H9 (cell line): Measurements from ENCODE around the gene ARCN1. TPM values are rescaled to one million over a fixed set of nuclear protein-coding genes. Genes with fewer than 3 reads are reported as not detected.
A peak's percentile ranks its signal among the peaks of the same experiment; 100 is the strongest.

Experiments used
- DNase-seq: peaks from one replicate; pipeline ENCODE4 v3.0.0-alpha.2; 2017
- H2AFZ ChIP-seq: one replicate; pipeline ENCODE4 v1.6.1; 2013; ENCODE audit warnings: mild to moderate bottlenecking, low read length, control low read depth, moderate library complexity
- H2AK5ac ChIP-seq: 2 replicates; pipeline ENCODE4 v1.6.1; 2013; ENCODE audit warnings: low read length, control low read depth, mixed read lengths; ENCODE audit not compliant: insufficient read length
- H2BK120ac ChIP-seq: one replicate; pipeline ENCODE4 v1.6.1; 2013; ENCODE audit warnings: low read depth, mild to moderate bottlenecking, low read length, control low read depth, inconsistent platforms; ENCODE audit not compliant: poor library complexity, severe bottlenecking
- H2BK12ac ChIP-seq: 2 replicates; pipeline ENCODE4 v1.6.1; 2013; ENCODE audit warnings: low read length, control low read depth, mixed read lengths, low read depth; ENCODE audit not compliant: insufficient read length
- H2BK15ac ChIP-seq: 2 replicates; pipeline ENCODE4 v1.6.1; 2013; ENCODE audit warnings: low read depth, low read length, control low read depth
- H2BK20ac ChIP-seq: one replicate; pipeline ENCODE4 v1.6.1; 2013; ENCODE audit warnings: low read depth, mild to moderate bottlenecking, low read length, control low read depth, inconsistent platforms; ENCODE audit not compliant: poor library complexity, severe bottlenecking
- H2BK5ac ChIP-seq: 2 replicates; pipeline ENCODE4 v1.6.1; 2013; ENCODE audit warnings: low read length, control low read depth, mixed read lengths; ENCODE audit not compliant: insufficient read length
- H3K14ac ChIP-seq: 2 replicates; pipeline ENCODE4 v1.6.1; 2013; ENCODE audit warnings: low read length, control low read depth; ENCODE audit not compliant: insufficient read depth
- H3K18ac ChIP-seq: 2 replicates; pipeline ENCODE4 v1.6.1; 2013; ENCODE audit warnings: low read depth, mild to moderate bottlenecking, mixed read lengths, low read length, control low read depth; ENCODE audit not compliant: insufficient read length
- H3K23ac ChIP-seq: 2 replicates; pipeline ENCODE4 v1.6.1; 2013; ENCODE audit warnings: low read length, control low read depth, mixed read lengths, low read depth; ENCODE audit not compliant: insufficient read length
- H3K23me2 ChIP-seq: 2 replicates; pipeline ENCODE4 v1.6.1; 2013; ENCODE audit warnings: low read depth, mild to moderate bottlenecking, mixed read lengths, low read length, control low read depth; ENCODE audit not compliant: insufficient read length, poor library complexity, severe bottlenecking
- H3K27ac ChIP-seq: 2 replicates; pipeline ENCODE4 v1.5.1; 2013; ENCODE audit warnings: low read length, control low read depth, mixed read lengths, low read depth; ENCODE audit not compliant: insufficient read length
- H3K27me3 ChIP-seq: 2 replicates; pipeline ENCODE4 v1.6.1; 2013; ENCODE audit warnings: low read length, control low read depth, inconsistent platforms; ENCODE audit not compliant: insufficient read depth
- H3K4ac ChIP-seq: 2 replicates; pipeline ENCODE4 v1.6.1; 2013; ENCODE audit warnings: low read depth, mild to moderate bottlenecking, control low read depth, inconsistent platforms, low read length, moderate library complexity
- H3K4me1 ChIP-seq: 2 replicates; pipeline ENCODE4 v1.6.1; 2013; ENCODE audit warnings: low read length, control low read depth, inconsistent platforms; ENCODE audit not compliant: insufficient read depth
- H3K4me2 ChIP-seq: 2 replicates; pipeline ENCODE4 v1.6.1; 2013; ENCODE audit warnings: low read length, control low read depth, mixed read lengths; ENCODE audit not compliant: insufficient read length, insufficient read depth
- H3K56ac ChIP-seq: 2 replicates; pipeline ENCODE4 v1.6.1; 2013; ENCODE audit warnings: low read depth, mild to moderate bottlenecking, mixed read lengths, low read length, control low read depth; ENCODE audit not compliant: insufficient read length
- H3K79me1 ChIP-seq: 2 replicates; pipeline ENCODE4 v1.6.1; 2013; ENCODE audit warnings: low read depth, mild to moderate bottlenecking, moderate library complexity, low read length, control low read depth, inconsistent platforms; ENCODE audit not compliant: insufficient read depth, poor library complexity, severe bottlenecking
- H3K79me2 ChIP-seq: 2 replicates; pipeline ENCODE4 v1.6.1; 2013; ENCODE audit warnings: low read length, control low read depth, inconsistent platforms; ENCODE audit not compliant: insufficient read depth
- H3K9ac ChIP-seq: 2 replicates; pipeline ENCODE4 v1.6.1; 2013; ENCODE audit warnings: low read length, control low read depth, mixed read lengths; ENCODE audit not compliant: insufficient read length; ENCODE audit errors: extremely low read depth
- H3K9me3 ChIP-seq: one replicate; pipeline ENCODE4 v1.6.1; 2013; ENCODE audit warnings: low read depth, low read length, inconsistent platforms; ENCODE audit not compliant: control insufficient read depth
- H3T11ph ChIP-seq: one replicate; pipeline ENCODE4 v1.6.1; 2013; ENCODE audit warnings: mild to moderate bottlenecking, low read length, control low read depth, inconsistent platforms
- H4K20me1 ChIP-seq: one replicate; pipeline ENCODE4 v1.6.1; 2013; ENCODE audit not compliant: control insufficient read depth, insufficient read length, insufficient read depth
- H4K5ac ChIP-seq: 2 replicates; pipeline ENCODE4 v1.6.1; 2013; ENCODE audit warnings: low read depth, mild to moderate bottlenecking, mixed read lengths, low read length, control low read depth; ENCODE audit not compliant: insufficient read length
- H4K8ac ChIP-seq: replicated peaks from 2 replicates; pipeline ENCODE4 v1.6.1; 2013; ENCODE audit warnings: low read length, control low read depth, mixed read lengths, low read depth; ENCODE audit not compliant: insufficient read length
- H4K91ac ChIP-seq: 2 replicates; pipeline ENCODE4 v1.6.1; 2013; ENCODE audit warnings: low read depth, mild to moderate bottlenecking, moderate library complexity, mixed read lengths, low read length, control low read depth; ENCODE audit not compliant: insufficient read length
- H3K27ac Mint-ChIP-seq, 3 experiments: 2 replicates in 2 of 3; 3 replicates in 1 of 3; pipeline ENCODE4 v1.8.0; 2020 to 2021; ENCODE audit warnings: mixed read lengths in 3 of 3, mild to moderate bottlenecking in 1 of 3, moderate library complexity in 1 of 3
- H3K27me3 Mint-ChIP-seq: 2 replicates; pipeline ENCODE4 v1.8.0; 2021; ENCODE audit warnings: low read depth, mild to moderate bottlenecking, moderate library complexity, mixed read lengths
- H3K36me3 Mint-ChIP-seq, 3 experiments: 2 replicates in 2 of 3; 3 replicates in 1 of 3; pipeline ENCODE4 v1.8.0; 2020 to 2021; ENCODE audit warnings: low read depth in 3 of 3, mixed read lengths in 3 of 3; ENCODE audit not compliant: insufficient read depth in 1 of 3
- H3K4me1 Mint-ChIP-seq, 2 experiments: 2 replicates each; pipeline ENCODE4 v1.8.0; 2020; ENCODE audit warnings: mixed read lengths in 2 of 2
- H3K4me3 Mint-ChIP-seq, 2 experiments: 2 replicates in 1 of 2; 3 replicates in 1 of 2; pipeline ENCODE4 v1.8.0; 2020 to 2021; ENCODE audit warnings: mild to moderate bottlenecking in 2 of 2, mixed read lengths in 2 of 2, moderate library complexity in 1 of 2
- H3K9me3 Mint-ChIP-seq, 2 experiments: 2 replicates in 1 of 2; 3 replicates in 1 of 2; pipeline ENCODE4 v1.8.0; 2020; ENCODE audit warnings: mild to moderate bottlenecking in 2 of 2, mixed read lengths in 2 of 2, moderate library complexity in 1 of 2
- WGBS: extraction: QIAGEN DNeasy Blood & Tissue Kit; methylation state at CpG from one replicate; pipeline ENCODE4 v1.1.7; 2013; ENCODE audit warnings: missing lambda C conversion rate, low lambda C conversion rate, mixed read lengths; ENCODE audit not compliant: insufficient read length; ENCODE audit errors: extremely low coverage; 5-methylcytosine and 5-hydroxymethylcytosine counted together
- total RNA-seq: library from RNA; stranded (reverse); gene quantifications from 2 replicates; pipeline ENCODE4 v1.2.1, GENCODE V29; 2021
- TF ChIP-seq, protein P1 (sequence below): fragments of 200-600 bp; sonication (generic); conservative IDR thresholded peaks from 3 replicates; pipeline ENCODE4 v1.8.0; 2021; ENCODE audit warnings: antibody characterized with exemption, mild to moderate bottlenecking

The ARCN1 gene
- total RNA-seq, 1 experiment from 2014 or later: 152 TPM

DNA sequence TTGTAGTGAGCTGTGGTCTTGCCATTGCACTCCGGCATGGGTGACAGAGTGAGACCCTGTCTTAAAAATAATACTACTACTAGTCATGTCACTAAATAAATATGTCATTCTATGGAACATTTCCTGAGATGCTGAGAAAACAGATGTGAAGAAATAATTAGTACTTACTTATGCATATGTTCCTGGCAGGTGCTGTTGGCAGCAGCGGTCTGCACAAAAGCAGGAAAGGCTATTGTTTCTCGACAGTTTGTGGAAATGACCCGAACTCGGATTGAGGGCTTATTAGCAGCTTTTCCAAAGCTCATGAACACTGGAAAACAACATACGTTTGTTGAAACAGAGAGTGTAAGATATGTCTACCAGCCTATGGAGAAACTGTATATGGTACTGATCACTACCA lies 8.8 kb downstream of the ARCN1 start:
- H2AK5ac ChIP-seq: no peak overlapping the region
- no peaks in the 10 kb centered on the region for H3K23me2 ChIP-seq
- no peak overlapping the region for H2BK5ac ChIP-seq
- no peak overlapping the region for H2BK15ac ChIP-seq
- H4K91ac ChIP-seq: no peak overlapping the region
- no peak overlapping the region for H3K27ac ChIP-seq
- TF ChIP-seq, protein P1, sequence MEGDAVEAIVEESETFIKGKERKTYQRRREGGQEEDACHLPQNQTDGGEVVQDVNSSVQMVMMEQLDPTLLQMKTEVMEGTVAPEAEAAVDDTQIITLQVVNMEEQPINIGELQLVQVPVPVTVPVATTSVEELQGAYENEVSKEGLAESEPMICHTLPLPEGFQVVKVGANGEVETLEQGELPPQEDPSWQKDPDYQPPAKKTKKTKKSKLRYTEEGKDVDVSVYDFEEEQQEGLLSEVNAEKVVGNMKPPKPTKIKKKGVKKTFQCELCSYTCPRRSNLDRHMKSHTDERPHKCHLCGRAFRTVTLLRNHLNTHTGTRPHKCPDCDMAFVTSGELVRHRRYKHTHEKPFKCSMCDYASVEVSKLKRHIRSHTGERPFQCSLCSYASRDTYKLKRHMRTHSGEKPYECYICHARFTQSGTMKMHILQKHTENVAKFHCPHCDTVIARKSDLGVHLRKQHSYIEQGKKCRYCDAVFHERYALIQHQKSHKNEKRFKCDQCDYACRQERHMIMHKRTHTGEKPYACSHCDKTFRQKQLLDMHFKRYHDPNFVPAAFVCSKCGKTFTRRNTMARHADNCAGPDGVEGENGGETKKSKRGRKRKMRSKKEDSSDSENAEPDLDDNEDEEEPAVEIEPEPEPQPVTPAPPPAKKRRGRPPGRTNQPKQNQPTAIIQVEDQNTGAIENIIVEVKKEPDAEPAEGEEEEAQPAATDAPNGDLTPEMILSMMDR: no peak
- no peak overlapping the region for H2BK20ac ChIP-seq
- H4K8ac ChIP-seq: no peak overlapping the region
- H4K20me1 ChIP-seq: no peaks in the 10 kb centered on the region
- H2BK120ac ChIP-seq: no peak overlapping the region
- no peaks in the 10 kb centered on the region for H3K4me1 ChIP-seq
- H3K9ac ChIP-seq: no peak overlapping the region
- H3K4me1 Mint-ChIP-seq: peaks cover 0 to under 1% of the 10 kb centered on the region in 2 experiments; a peak in 1 of 4 replicates
- WGBS: no CpG with 5 or more reads among the region's 6 CpGs
- DNase-seq: no peak
- H2AFZ ChIP-seq: no peak overlapping the region
- no peak overlapping the region for H4K5ac ChIP-seq
- H3K4me3 Mint-ChIP-seq: no peak overlapping the region
- no peak overlapping the region for H3K18ac ChIP-seq
- H3K36me3 Mint-ChIP-seq: peaks cover 26 to 44% (median 34%) of the 10 kb centered on the region in 3 experiments; a peak in 6 of 7 replicates
- H3K27me3 ChIP-seq: no peaks in the 10 kb centered on the region
- H2BK12ac ChIP-seq: no peak overlapping the region
- no peaks in the 10 kb centered on the region for H3K9me3 Mint-ChIP-seq
- H3K27ac Mint-ChIP-seq: peak overlapping the region in 2 of 3 experiments; percentile 44 to 52; a peak in 2 of 7 replicates
- no peaks in the 10 kb centered on the region for H3K27me3 Mint-ChIP-seq
- H3K9me3 ChIP-seq: no peaks in the 10 kb centered on the region
- H3K79me2 ChIP-seq: no peaks in the 10 kb centered on the region; the same call in 1 of the 2 replicates
- no peak overlapping the region for H3K23ac ChIP-seq
- H3K4ac ChIP-seq: no peak overlapping the region
- H3T11ph ChIP-seq: no peak overlapping the region
- no peak overlapping the region for H3K56ac ChIP-seq
- no peak overlapping the region for H3K14ac ChIP-seq
- no peaks in the 10 kb centered on the region for H3K79me1 ChIP-seq
- no peak overlapping the region for H3K4me2 ChIP-seq
